ENCODE measurements around the gene AGK. TPM values are rescaled to one million over a fixed set of nuclear protein-coding genes. Genes with fewer than 3 reads are reported as not detected.
"Not testable (repeated sequence)": the region's sequence is repeated elsewhere in the genome, so short reads cannot be mapped to it uniquely, and the experiment has no call there.

Gene AGK
- total RNA-seq, 2 donors from 2014 or later: 19.6 to 21.1 TPM

- intact Hi-C loops (cut with DNase I): no loop called here
- Histone ChIP-seq H3K9me3 (no peaks in the 10 kb centered on the region), H3K27me3 (no peaks in the 10 kb centered on the region), H3K4me1 (no peaks in the 10 kb centered on the region), H3K27ac (no peak overlapping the region), H3K9ac (ENCODE audit: low read depth in 2 of 2, low read length in 2 of 2) (no peak overlapping the region), H3K4me3 (no peak overlapping the region), H3K36me3 (no peaks in the 10 kb centered on the region)
- DNase-seq: no peak
- TF ChIP-seq CTCF (IDR thresholded peaks at IDR 0.05): no peak
Measured at GRCh38 chr7:141577043-141577839, 26.0 kb downstream of the AGK start.

GRCh38 chr7:141579953-141580352, 28.7 kb downstream of the AGK start:
- H3K4me3 ChIP-seq; DNase-seq; intact Hi-C loops (cut with DNase I); H3K27ac ChIP-seq; H3K27me3 ChIP-seq; H3K9me3 ChIP-seq; H3K4me1 ChIP-seq; H3K36me3 ChIP-seq; H3K9ac ChIP-seq (ENCODE audit: low read depth in 2 of 2, low read length in 2 of 2): not testable (repeated sequence)

GRCh38 chr7:141582063-141582462, 30.9 kb downstream of the AGK start:
- intact Hi-C loops (cut with DNase I); H3K9ac ChIP-seq (ENCODE audit: low read depth in 2 of 2, low read length in 2 of 2); H3K36me3 ChIP-seq; H3K9me3 ChIP-seq; H3K4me1 ChIP-seq; H3K27ac ChIP-seq; H3K27me3 ChIP-seq; DNase-seq; H3K4me3 ChIP-seq: not testable (repeated sequence)

GRCh38 chr7:141584935-141585334, 33.7 kb downstream of the AGK start:
- DNase-seq: no peak
- H3K27me3 ChIP-seq: no peaks in the 10 kb centered on the region
- H3K36me3 ChIP-seq: no peaks in the 10 kb centered on the region
- no peak overlapping the region for H3K27ac ChIP-seq
- H3K9me3 ChIP-seq: no peaks in the 10 kb centered on the region
- TF ChIP-seq CTCF (IDR thresholded peaks at IDR 0.05): no peak
- no peak overlapping the region for H3K4me3 ChIP-seq
- H3K4me1 ChIP-seq: no peaks in the 10 kb centered on the region
- intact Hi-C loops (cut with DNase I): no loop called here
- no peak overlapping the region for H3K9ac ChIP-seq (ENCODE audit: low read depth in 2 of 2, low read length in 2 of 2)

- no peak overlapping the region for H3K9ac ChIP-seq (ENCODE audit: low read depth in 2 of 2, low read length in 2 of 2)
Measured at GRCh38 chr7:141585592-141586510, 34.6 kb downstream of the AGK start.

More at GRCh38 chr7:141585592-141586510, 34.6 kb downstream of the AGK start:
- Histone ChIP-seq H3K9me3 (no peaks in the 10 kb centered on the region), H3K27me3 (no peaks in the 10 kb centered on the region), H3K4me3 (no peak overlapping the region), H3K4me1 (no peaks in the 10 kb centered on the region), H3K36me3 (no peaks in the 10 kb centered on the region), H3K27ac (no peak overlapping the region)
- intact Hi-C loops (cut with DNase I): no loop called here
- no peak for TF ChIP-seq CTCF (IDR thresholded peaks at IDR 0.05)
- DNase-seq: no peak

Data from colonic mucosa (tissue), 4 donors.